Endothelial cell of umbilical vein (primary cell): ENCODE results near the gene PNMA1.

Source experiments
- CTCF ChIP-seq, 2 donors: IDR thresholded peaks; 1 replicate in 1 of 2; 2 replicates in 1 of 2; pipeline ENCODE4 v1.5.1; 2011; ENCODE audit warnings: low read length in 2 of 2, mild to moderate bottlenecking in 2 of 2, moderate library complexity in 2 of 2, control low read depth in 1 of 2, inconsistent platforms in 1 of 2, low read depth in 1 of 2; ENCODE audit not compliant: insufficient read depth in 1 of 2; ENCODE audit errors: extremely low read depth in 1 of 2
- FOS ChIP-seq: IDR thresholded peaks from 2 replicates; pipeline ENCODE4 v1.6.1; 2011; ENCODE audit warnings: mild to moderate bottlenecking, low read length, moderate library complexity, borderline replicate concordance; ENCODE audit not compliant: insufficient read depth
- POLR2AphosphoS5 ChIP-seq: IDR thresholded peaks from 2 replicates; pipeline ENCODE4 v1.6.1; 2012; ENCODE audit warnings: low read depth, mild to moderate bottlenecking, control low read depth, low read length, moderate library complexity; ENCODE audit not compliant: insufficient read depth

GRCh38 chr14:73713206-73713802, 880 bp downstream of the PNMA1 start:
- TF ChIP-seq FOS = no peak
- TF ChIP-seq CTCF (IDR thresholded peaks at IDR 0.05; ENCODE audit: extremely low read depth in 1 of 2, insufficient read depth in 1 of 2, low read depth in 1 of 2, low read length in 2 of 2) = no peak
- TF ChIP-seq POLR2AphosphoS5 = no peak
